IPS-18a (cell line): Measurements from ENCODE around the gene OR12D2.
"Not testable (repeated sequence)": the region's sequence is repeated elsewhere in the genome, so short reads cannot be mapped to it uniquely, and the experiment has no call there.

Experiments used
- H3K27ac ChIP-seq: one replicate; pipeline ENCODE4 v1.5.1; 2013; ENCODE audit warnings: low read length
- H3K27me3 ChIP-seq: one replicate; pipeline ENCODE4 v1.6.1; 2013; ENCODE audit warnings: mild to moderate bottlenecking, low read length; ENCODE audit not compliant: control insufficient read depth, insufficient read depth
- H3K36me3 ChIP-seq: one replicate; pipeline ENCODE4 v1.6.1; 2013; ENCODE audit warnings: low read depth, low read length; ENCODE audit not compliant: control insufficient read depth
- H3K4me1 ChIP-seq: one replicate; pipeline ENCODE4 v1.6.1; 2013; ENCODE audit warnings: low read depth, low read length; ENCODE audit not compliant: control insufficient read depth
- H3K4me3 ChIP-seq: one replicate; pipeline ENCODE4 v1.5.1; 2013; ENCODE audit warnings: low read length
- H3K9ac ChIP-seq: one replicate; pipeline ENCODE4 v1.6.1; 2013; ENCODE audit warnings: mild to moderate bottlenecking, low read length, moderate library complexity
- H3K9me3 ChIP-seq: one replicate; pipeline ENCODE4 v1.6.1; 2013; ENCODE audit warnings: low read depth, low read length; ENCODE audit not compliant: control insufficient read depth

Gene OR12D2

DNA sequence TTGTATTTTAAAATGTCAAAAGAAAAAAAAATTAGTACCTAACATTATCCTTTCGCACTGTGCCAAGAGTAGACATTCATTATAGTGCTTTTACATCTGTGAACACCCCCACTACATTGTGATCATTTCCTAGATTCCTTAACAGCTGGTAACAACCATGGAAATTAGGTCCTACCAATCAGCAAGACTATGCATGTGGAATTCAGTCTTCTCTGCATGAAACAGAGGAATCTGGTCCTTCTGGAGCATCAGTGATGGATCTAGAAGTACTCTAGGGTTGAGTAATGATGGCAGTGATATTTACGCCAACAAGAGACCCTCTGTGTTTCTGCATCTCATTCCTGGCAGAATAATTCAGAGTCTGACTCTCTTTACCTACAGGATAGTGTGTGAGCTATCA is 28.7 kb downstream of the OR12D2 start:
- Histone ChIP-seq H3K9ac (no peak overlapping the region), H3K4me3 (no peak overlapping the region), H3K4me1 (peaks cover 5% of the 10 kb centered on the region), H3K9me3 (no peaks in the 10 kb centered on the region), H3K27ac (no peak overlapping the region), H3K36me3 (no peaks in the 10 kb centered on the region), H3K27me3 (no peaks in the 10 kb centered on the region)

DNA sequence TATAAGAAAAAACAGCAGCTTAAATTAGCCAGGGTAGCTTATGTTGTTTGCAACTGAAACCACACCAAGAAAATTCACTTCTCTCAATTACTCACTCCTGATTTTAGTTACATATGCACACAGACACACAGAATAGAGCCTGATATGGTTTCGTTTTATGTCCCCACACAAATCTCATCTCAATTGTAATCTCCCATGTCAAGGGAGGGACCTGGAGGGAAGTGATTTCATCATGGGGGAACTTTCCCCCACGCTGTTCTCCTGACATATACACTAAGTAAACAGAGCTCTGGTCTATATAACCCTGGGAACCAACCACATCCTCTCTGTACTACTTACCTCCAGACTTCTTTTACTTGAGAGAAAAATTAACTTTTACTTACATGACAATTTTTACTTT is 29.1 kb downstream of the OR12D2 start:
- no peaks in the 10 kb centered on the region for H3K36me3 ChIP-seq

DNA sequence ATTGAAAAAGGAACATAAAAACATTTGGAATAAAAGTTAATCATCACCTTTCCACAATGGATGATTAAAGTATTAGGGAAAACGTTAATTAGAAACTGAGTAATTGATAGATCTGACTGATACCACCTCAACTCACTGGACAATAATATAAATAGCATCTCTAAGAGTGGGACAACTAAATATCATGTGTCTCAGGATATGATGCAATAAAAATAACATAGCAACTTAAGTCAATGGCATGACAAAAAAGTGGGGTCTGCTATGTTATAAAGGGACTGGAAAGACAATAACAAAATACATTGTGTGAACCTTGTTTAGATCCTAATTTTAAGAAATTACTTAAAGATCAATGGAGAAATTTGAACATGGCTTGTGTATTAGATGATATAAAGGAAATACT is 29.6 kb downstream of the OR12D2 start:
- no peak overlapping the region for H3K27ac ChIP-seq
- H3K9me3 ChIP-seq: no peaks in the 10 kb centered on the region
- no peak overlapping the region for H3K4me3 ChIP-seq
- peaks cover 5% of the 10 kb centered on the region for H3K4me1 ChIP-seq
- H3K9ac ChIP-seq: no peak overlapping the region
- H3K36me3 ChIP-seq: no peaks in the 10 kb centered on the region
- no peaks in the 10 kb centered on the region for H3K27me3 ChIP-seq

More for the DNA sequence above, 29.1 kb downstream of the OR12D2 start:
- Histone ChIP-seq H3K27me3 (no peaks in the 10 kb centered on the region), H3K9ac (no peak overlapping the region), H3K4me3 (no peak overlapping the region), H3K27ac (no peak overlapping the region), H3K9me3 (no peaks in the 10 kb centered on the region), H3K4me1 (peaks cover 5% of the 10 kb centered on the region)

DNA sequence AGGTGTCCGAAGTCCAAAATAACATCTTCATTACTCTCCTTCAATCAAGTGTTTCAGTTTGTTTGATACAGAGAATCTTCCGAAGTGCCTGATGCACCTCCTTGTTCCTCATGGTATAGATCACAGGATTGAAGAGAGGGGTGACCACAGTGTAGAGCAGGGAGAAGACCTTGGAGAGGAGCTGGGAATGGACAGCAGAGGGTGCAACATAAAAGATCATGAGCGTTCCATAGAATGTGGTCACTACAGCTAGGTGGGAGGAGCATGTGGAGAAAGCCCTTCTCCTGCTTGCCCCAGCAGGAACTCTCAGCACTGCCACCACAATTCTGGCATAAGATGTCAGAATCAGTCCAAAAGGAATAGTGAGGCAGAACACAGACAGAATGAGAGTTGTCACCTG is 31.2 kb downstream of the OR12D2 start:
- Histone ChIP-seq H3K27me3 (no peaks in the 10 kb centered on the region), H3K27ac (no peak overlapping the region), H3K4me3 (no peak overlapping the region), H3K9ac (no peak overlapping the region), H3K36me3 (no peaks in the 10 kb centered on the region), H3K4me1 (peaks cover 5% of the 10 kb centered on the region), H3K9me3 (no peaks in the 10 kb centered on the region)

DNA sequence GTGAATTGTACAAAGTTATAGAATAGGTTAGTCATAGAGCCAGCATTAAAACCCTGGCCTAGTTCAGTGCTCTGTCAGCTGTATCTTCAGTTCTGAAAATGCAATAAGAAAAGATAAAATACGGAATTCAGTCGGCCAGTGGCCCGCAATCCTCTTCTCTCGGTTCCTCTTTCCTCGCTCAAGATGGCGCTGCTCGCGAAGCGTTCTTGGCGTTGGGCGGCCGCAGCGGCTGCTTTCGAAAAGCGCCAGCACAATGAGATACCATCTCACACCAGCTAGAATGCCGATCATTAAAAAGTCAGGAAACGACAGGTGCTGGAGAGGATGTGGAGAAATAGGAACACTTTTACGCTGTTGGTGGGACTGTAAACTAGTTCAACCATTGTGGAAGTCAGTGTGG is 41.3 kb downstream of the OR12D2 start:
- not testable (repeated sequence) for H3K4me3 ChIP-seq, H3K4me1 ChIP-seq, H3K27me3 ChIP-seq, H3K27ac ChIP-seq, H3K9ac ChIP-seq, H3K9me3 ChIP-seq, H3K36me3 ChIP-seq

DNA sequence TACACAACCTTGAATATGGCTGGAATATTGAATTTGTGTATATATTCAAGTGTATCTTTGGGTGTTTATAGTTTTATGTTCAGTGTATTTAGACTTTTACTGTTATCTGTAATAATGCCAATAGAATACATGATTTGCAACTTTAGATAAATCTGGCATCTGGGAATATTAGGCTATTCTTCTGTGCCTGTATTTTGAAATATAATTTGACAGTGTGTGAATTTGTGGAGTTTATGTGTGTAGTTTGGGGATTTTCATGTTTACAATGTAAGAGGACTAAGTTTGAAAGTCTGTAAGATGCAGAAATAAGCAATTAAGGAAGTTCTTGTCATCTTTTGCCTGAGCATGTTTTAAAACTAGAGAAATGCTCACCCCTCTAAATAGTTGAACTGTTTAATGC is 43.6 kb downstream of the OR12D2 start, which contains the start of gene OR10C1:
TSS of gene OR10C1 (plus strand) at position 301 of the 400 bp plus-strand sequence. CDS start 710 bp downstream, outside the sequence.
- H3K4me1 ChIP-seq: no peaks in the 10 kb centered on the region
- no peak within 1 kb of the TSS for H3K4me3 ChIP-seq
- H3K9me3 ChIP-seq: peaks cover 5% of the 10 kb centered on the region
- H3K36me3 ChIP-seq: no peaks in the 10 kb centered on the region
- H3K27me3 ChIP-seq: no peaks in the 10 kb centered on the region
- no peak within 1 kb of the TSS for H3K9ac ChIP-seq
- no peak within 1 kb of the TSS for H3K27ac ChIP-seq

DNA sequence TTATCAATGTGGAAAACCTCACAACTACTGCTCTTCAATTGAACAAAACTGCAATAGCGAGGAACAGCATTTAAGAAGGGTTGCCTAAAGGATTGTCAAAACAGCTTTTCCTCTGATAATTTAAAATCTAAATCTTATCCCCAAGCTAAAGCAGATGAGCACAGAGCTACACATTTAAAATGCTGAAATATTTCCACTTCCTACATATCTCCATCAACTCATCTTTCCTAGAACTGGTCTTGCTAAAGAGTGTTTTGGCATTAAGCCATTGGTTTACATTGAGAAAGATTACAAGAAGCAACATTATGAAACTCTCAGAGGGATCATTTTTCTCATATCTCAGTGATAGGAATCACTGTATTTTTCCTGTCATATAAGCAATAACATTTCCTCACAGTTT is 47.3 kb downstream of the OR12D2 start:
- H3K27ac ChIP-seq: no peak overlapping the region
- peaks cover 5% of the 10 kb centered on the region for H3K9me3 ChIP-seq
- H3K36me3 ChIP-seq: no peaks in the 10 kb centered on the region
- H3K4me1 ChIP-seq: peaks cover 10% of the 10 kb centered on the region
- H3K4me3 ChIP-seq: no peak overlapping the region
- no peak overlapping the region for H3K9ac ChIP-seq
- no peaks in the 10 kb centered on the region for H3K27me3 ChIP-seq

DNA sequence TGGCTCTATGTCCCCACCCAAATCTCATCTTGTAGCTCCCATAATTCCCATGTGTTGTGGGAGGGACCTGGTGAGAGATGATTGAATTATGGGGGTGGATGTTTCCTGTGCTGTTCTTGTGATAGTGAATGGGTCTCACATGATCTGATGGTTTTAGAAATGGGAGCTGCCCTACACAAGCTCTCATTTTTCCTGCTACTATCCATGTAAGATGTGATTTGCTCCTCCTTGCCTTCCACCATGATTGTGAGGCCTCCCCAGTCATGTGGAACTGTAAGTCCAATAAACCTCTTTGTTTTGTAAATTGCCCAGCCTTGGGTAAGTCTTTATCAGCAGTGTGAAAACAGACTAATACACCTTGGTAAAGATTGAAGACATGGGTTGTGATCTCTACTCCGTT is 48.6 kb downstream of the OR12D2 start:
- H3K27me3 ChIP-seq, H3K4me3 ChIP-seq, H3K27ac ChIP-seq, H3K9me3 ChIP-seq, H3K36me3 ChIP-seq, H3K9ac ChIP-seq: not testable (repeated sequence)
- H3K4me1 ChIP-seq: peaks cover 10% of the 10 kb centered on the region
